Stimulated activated CD4-positive, alpha-beta T cell treated with anti-CD3 and anti-CD28 coated beads, Interleukin-2, amount 100 ng/mL, for 48 hours (primary cell): ENCODE results near the gene EGR2.
"Not testable (repeated sequence)": the region's sequence is repeated elsewhere in the genome, so short reads cannot be mapped to it uniquely, and the experiment has no call there.

ENCODE experiments used
- DNase-seq, 2 donors: peaks; one replicate each; pipeline ENCODE4 v3.0.0-alpha.2; 2020

Gene EGR2

GRCh38 chr10:62792261-62792660, 23.9 kb downstream of the EGR2 start:
- DNase-seq, result no peak

- no peak for DNase-seq
Measured at GRCh38 chr10:62790571-62790970, 25.6 kb downstream of the EGR2 start.

GRCh38 chr10:62790019-62790555, 26.1 kb downstream of the EGR2 start:
- no peak for DNase-seq

GRCh38 chr10:62788861-62789467, 27.2 kb downstream of the EGR2 start:
- no peak for DNase-seq

- not testable (repeated sequence) for DNase-seq
Measured at GRCh38 chr10:62788285-62788684, 27.9 kb downstream of the EGR2 start.

- DNase-seq, result not testable (repeated sequence)
Measured at GRCh38 chr10:62784537-62784936, 31.6 kb downstream of the EGR2 start.

GRCh38 chr10:62779487-62780248, 36.5 kb downstream of the EGR2 start:
- DNase-seq, result peak; percentile 70 to 77

GRCh38 chr10:62778125-62778524, 38.0 kb downstream of the EGR2 start:
- DNase-seq, result no peak

- no peak for DNase-seq
Measured at GRCh38 chr10:62772186-62772974, 43.8 kb downstream of the EGR2 start.

GRCh38 chr10:62769574-62770242, 46.5 kb downstream of the EGR2 start:
- no peak for DNase-seq

GRCh38 chr10:62766386-62766785, 49.8 kb downstream of the EGR2 start:
- DNase-seq, result no peak

- no peak for DNase-seq
Measured at GRCh38 chr10:62765726-62766125, 50.4 kb downstream of the EGR2 start.

- DNase-seq, result no peak
Measured at GRCh38 chr10:62764011-62764410, 52.2 kb downstream of the EGR2 start.

GRCh38 chr10:62763155-62763554, 53.0 kb downstream of the EGR2 start:
- DNase-seq, result no peak
